A673 (cell line): ENCODE results near the gene NME9.

ENCODE experiments used
- CTCF ChIP-seq: fragments of 300-800, 200-600 bp; sonication (generic); conservative IDR thresholded peaks from 2 replicates; pipeline ENCODE4 v1.5.1; 2017; ENCODE audit warnings: low read depth, mild to moderate bottlenecking, antibody characterized with exemption, low read length, moderate library complexity, mixed read lengths
- EZH2 ChIP-seq: fragments of 200-600 bp; sonication (generic); IDR thresholded peaks from 2 replicates; pipeline ENCODE4 v1.6.1; 2017; ENCODE audit warnings: borderline replicate concordance, low read depth, mild to moderate bottlenecking, mixed read lengths, antibody characterized with exemption, low read length; ENCODE audit not compliant: poor library complexity, severe bottlenecking

- TF ChIP-seq CTCF, result no peak
- no peak for TF ChIP-seq EZH2
Observed at GRCh38 chr3:138267083-138267482, 62.6 kb downstream of the NME9 start.
